Tongue (tissue), 2 donors: ENCODE results near the gene PVR. TPM values are rescaled to one million over a fixed set of nuclear protein-coding genes. Genes with fewer than 3 reads are reported as not detected.
"Not testable (repeated sequence)": the region's sequence is repeated elsewhere in the genome, so short reads cannot be mapped to it uniquely, and the experiment has no call there.

Experiments
- DNase-seq: peaks from one replicate; pipeline ENCODE4 v3.0.0-alpha.2; 2015
- total RNA-seq: library from RNA; depleted of rRNA; stranded (reverse); fragments of >200 nt; gene quantifications from one replicate; pipeline ENCODE4 v1.2.3, GENCODE V29; 2014

Gene PVR
- total RNA-seq, 1 donor from 2014 or later = 69.0 TPM

GRCh38 chr19:44701228-44701627 lies 57.5 kb downstream of the PVR start:
- DNase-seq = no peak

- DNase-seq = no peak
Observed at GRCh38 chr19:44702551-44703176, 59.0 kb downstream of the PVR start.

- no peak for DNase-seq
Observed at GRCh38 chr19:44703336-44704078, 59.8 kb downstream of the PVR start.

GRCh38 chr19:44704982-44705381 lies 61.3 kb downstream of the PVR start:
- DNase-seq = no peak

GRCh38 chr19:44705502-44706010 lies 61.8 kb downstream of the PVR start:
- DNase-seq = no peak

- no peak for DNase-seq
Observed at GRCh38 chr19:44706506-44707236, 63.0 kb downstream of the PVR start.

- DNase-seq = no peak
Observed at GRCh38 chr19:44707794-44708193, 64.1 kb downstream of the PVR start.

- no peak for DNase-seq
Observed at GRCh38 chr19:44708940-44709339, 65.2 kb downstream of the PVR start.

DNA sequence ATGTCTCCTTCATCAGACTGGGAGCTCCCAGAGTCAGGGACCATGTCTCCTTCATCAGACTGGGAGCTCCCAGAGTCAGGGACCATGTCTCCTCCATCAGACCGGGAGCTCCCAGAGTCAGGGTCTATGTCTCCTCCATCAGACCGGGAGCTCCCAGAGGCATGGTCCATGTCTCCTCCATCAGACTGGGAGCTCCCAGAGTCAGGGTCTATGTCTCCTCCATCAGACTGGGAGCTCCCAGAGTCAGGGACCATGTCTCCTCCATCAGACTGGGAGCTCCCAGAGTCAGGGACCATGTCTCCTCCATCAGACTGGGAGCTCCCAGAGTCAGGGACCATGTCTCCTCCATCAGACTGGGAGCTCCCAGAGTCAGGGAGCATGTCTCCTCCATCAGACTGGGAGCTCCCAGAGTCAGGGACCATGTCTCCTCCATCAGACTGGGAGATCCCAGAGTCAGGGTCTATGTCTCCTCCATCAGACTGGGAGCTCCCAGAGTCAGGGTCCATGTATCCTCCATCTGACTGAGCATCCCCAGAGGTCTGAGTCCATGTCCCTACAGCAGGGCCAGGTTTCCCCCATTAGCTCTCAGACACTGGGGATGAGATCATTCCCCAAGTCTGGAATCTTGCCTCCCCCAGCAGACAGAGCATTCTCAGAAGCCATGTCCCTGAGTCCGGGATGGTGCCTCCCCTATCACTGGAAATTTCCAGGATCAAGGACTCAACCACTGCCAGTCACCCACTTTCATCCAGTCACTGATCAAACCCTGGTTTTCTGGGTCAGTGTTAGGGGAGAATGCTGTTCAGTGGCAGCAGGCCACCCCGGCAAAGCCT lies 65.9 kb downstream of the PVR start:
- DNase-seq = not testable (repeated sequence)

GRCh38 chr19:44710483-44710882 lies 66.8 kb downstream of the PVR start:
- DNase-seq = no peak

DNA sequence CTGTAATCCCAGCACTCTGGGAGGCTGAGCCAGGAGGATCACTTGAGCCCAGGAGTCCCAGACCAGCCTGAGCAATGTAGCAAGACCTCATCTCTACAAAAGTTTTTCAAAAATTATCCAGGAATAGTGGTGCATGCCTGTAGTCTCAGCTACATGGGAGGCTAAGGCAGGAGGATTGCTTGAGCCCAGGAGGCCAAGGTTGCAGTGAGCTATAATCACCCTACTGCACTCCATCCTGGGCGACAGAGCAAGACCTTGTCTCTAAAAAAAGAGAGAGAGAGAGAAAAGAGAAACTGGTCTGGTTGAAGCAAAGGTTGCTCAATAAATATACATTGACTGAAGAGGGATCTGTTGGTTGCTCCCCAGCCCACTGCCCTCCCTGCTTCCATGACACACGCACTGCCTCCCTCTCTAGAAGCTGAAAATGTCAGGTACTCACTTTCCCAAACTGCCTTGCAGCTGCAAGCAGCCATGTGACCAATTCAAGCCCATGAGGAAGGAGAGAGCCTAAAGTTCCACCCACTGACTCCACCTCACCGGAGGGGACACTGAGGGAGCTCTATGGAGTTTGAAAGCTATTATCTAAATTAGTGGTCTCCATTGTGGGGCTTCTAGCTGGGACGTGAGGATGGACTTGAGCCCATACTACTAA lies 69.3 kb downstream of the PVR start:
- DNase-seq = no peak

Other genes with a start within 250 kb of the PVR start
- 6.6 TPM for gene ZNF285, start 242.3 kb upstream of the PVR start, total RNA-seq
- 12.3 TPM for gene ZNF229, start 195.4 kb upstream of the PVR start, total RNA-seq
- gene ZNF180, start 143.4 kb upstream of the PVR start, total RNA-seq = 16.3 TPM
- gene CEACAM20, start 114.2 kb upstream of the PVR start, total RNA-seq = not detected
- gene IGSF23, start 30.3 kb upstream of the PVR start, total RNA-seq = not detected
- gene CEACAM19, start 27.6 kb downstream of the PVR start, total RNA-seq = 2.5 TPM
- not detected for gene CEACAM16, start 55.2 kb downstream of the PVR start, total RNA-seq
- gene BCL3, start 104.8 kb downstream of the PVR start, total RNA-seq = 8.4 TPM
- 2.8 TPM for gene CBLC, start 134.0 kb downstream of the PVR start, total RNA-seq
- gene BCAM, start 165.2 kb downstream of the PVR start, total RNA-seq = 188 TPM
- 42.0 TPM for gene NECTIN2, start 202.4 kb downstream of the PVR start, total RNA-seq
- gene TOMM40, start 247.3 kb downstream of the PVR start, total RNA-seq = 44.1 TPM